CMK (cell line): ENCODE measurements around the gene FZD8.

Experiments
- DNase-seq: peaks from one replicate; pipeline ENCODE4 v3.0.0-alpha.2; 2010; ENCODE audit warnings: low read depth

Gene FZD8

GRCh38 chr10:35606430-35606829 is 35.7 kb downstream of the FZD8 start:
- no peak for DNase-seq

GRCh38 chr10:35605191-35605590 is 36.9 kb downstream of the FZD8 start, which contains the start of gene GJD4:
Gene GJD4 (plus strand): TSS chr10:35605341. CDS start chr10:35605568, 227 bp downstream.
- no peak for DNase-seq

GRCh38 chr10:35600193-35600592 is 41.9 kb downstream of the FZD8 start:
- DNase-seq = no peak

GRCh38 chr10:35598379-35598778 is 43.7 kb downstream of the FZD8 start:
- no peak for DNase-seq

GRCh38 chr10:35595106-35595505 is 47.0 kb downstream of the FZD8 start:
- DNase-seq = no peak

GRCh38 chr10:35594115-35595079 is 47.7 kb downstream of the FZD8 start:
- no peak for DNase-seq

- no peak for DNase-seq
Observed at GRCh38 chr10:35592441-35592840, 49.7 kb downstream of the FZD8 start.

GRCh38 chr10:35588836-35589235 is 53.3 kb downstream of the FZD8 start:
- DNase-seq = no peak
